K562 (cell line): Measurements from ENCODE around the gene GATA2. TPM values are rescaled to one million over a fixed set of nuclear protein-coding genes. Genes with fewer than 3 reads are reported as not detected.
A peak's percentile ranks its signal among the peaks of the same experiment; 100 is the strongest.

ENCODE experiments used
- CHD1 ChIP-seq: fragments of 200-600 bp; sonication (generic); IDR thresholded peaks from one replicate; pipeline ENCODE4 v1.6.1; 2012; ENCODE audit warnings: mild to moderate bottlenecking, moderate library complexity, low read length, inconsistent platforms
- FOXK2 ChIP-seq, 2 experiments: fragments of 450-650 bp; IDR thresholded peaks in 1 of 2; conservative IDR thresholded peaks in 1 of 2; 2 replicates each; pipeline ENCODE4 v1.6.1; 2016; ENCODE audit warnings: low read depth in 2 of 2, mild to moderate bottlenecking in 1 of 2
- FOXP1 ChIP-seq: sonication (generic); formaldehyde crosslinking; IDR thresholded peaks from 2 replicates; pipeline ENCODE4 v1.8.0; 2022; ENCODE audit warnings: mild to moderate bottlenecking, missing genetic modification reagents
- HCFC1 ChIP-seq: IDR thresholded peaks from 2 replicates; pipeline ENCODE4 v1.6.1; 2012; ENCODE audit warnings: low read depth, low read length, improper control_type of control experiment
- HOXB6 ChIP-seq: fragments of 250-450 bp; sonication (Bioruptor Pico); IDR thresholded peaks from 2 replicates; pipeline ENCODE4 v1.5.1; 2022; ENCODE audit warnings: mild to moderate bottlenecking, borderline replicate concordance
- KDM4B ChIP-seq, 2 experiments: fragments of 450-650 bp in 1 of 2; sonication (generic) in 1 of 2; IDR thresholded peaks; 2 replicates each; pipeline ENCODE4 v1.6.1; 2016 to 2017; ENCODE audit warnings: borderline replicate concordance in 2 of 2, antibody characterized with exemption in 1 of 2, low read depth in 1 of 2, mild to moderate bottlenecking in 1 of 2
- PCBP1 ChIP-seq: fragments of 200-400 bp; formaldehyde crosslinking; IDR thresholded peaks from 2 replicates; pipeline ENCODE4 v1.6.1; 2018; ENCODE audit warnings: mild to moderate bottlenecking, low read depth, low read length; ENCODE audit not compliant: poor library complexity, severe bottlenecking
- POLR2A ChIP-seq: fragments of 450-650 bp; conservative IDR thresholded peaks from 2 replicates; pipeline ENCODE4 v1.6.1; 2016
- RFX1 ChIP-seq: fragments of 450-650 bp; IDR thresholded peaks from 2 replicates; pipeline ENCODE4 v1.6.1; 2016; ENCODE audit warnings: mild to moderate bottlenecking, moderate library complexity
- SREBF2 ChIP-seq: sonication (generic); formaldehyde crosslinking; IDR thresholded peaks from 2 replicates; pipeline ENCODE4 v1.4.0; 2020; ENCODE audit warnings: mild to moderate bottlenecking, missing genetic modification reagents
- STAT5A ChIP-seq: IDR thresholded peaks from 2 replicates; pipeline ENCODE4 v1.6.1; 2012; ENCODE audit warnings: low read length, inconsistent platforms, borderline replicate concordance
- TEAD2 ChIP-seq: fragments of 450-650 bp; IDR thresholded peaks from 2 replicates; pipeline ENCODE4 v1.6.1; 2016; ENCODE audit warnings: missing genetic modification characterization, control low read depth, missing compliant biosample characterization
- VEZF1 ChIP-seq: fragments of 200-800 bp; sonication (Bioruptor generic); IDR thresholded peaks from 2 replicates; pipeline ENCODE4 v1.6.1; 2017; ENCODE audit warnings: missing genetic modification characterization, missing compliant biosample characterization
- XRCC3 ChIP-seq: fragments of 450-650 bp; IDR thresholded peaks from 2 replicates; pipeline ENCODE4 v1.6.1; 2017; ENCODE audit warnings: mild to moderate bottlenecking, moderate library complexity
- YBX1 ChIP-seq: fragments of 450-650 bp; IDR thresholded peaks from 2 replicates; pipeline ENCODE4 v1.7.1; 2016; ENCODE audit warnings: mild to moderate bottlenecking
- ZBED1 ChIP-seq: IDR thresholded peaks from 2 replicates; pipeline ENCODE4 v1.6.1; 2014
- ZBTB8A ChIP-seq: fragments of 450-650 bp; IDR thresholded peaks from 2 replicates; pipeline ENCODE4 v1.6.1; 2018; ENCODE audit warnings: mild to moderate bottlenecking, moderate library complexity; ENCODE audit not compliant: partially characterized antibody
- ZNF121 ChIP-seq: sonication (generic); formaldehyde crosslinking; conservative IDR thresholded peaks from 2 replicates; pipeline ENCODE4 v1.8.0; 2022; ENCODE audit warnings: missing genetic modification reagents
- ZNF146 ChIP-seq: IDR thresholded peaks from one replicate; pipeline ENCODE4 v1.6.1; 2018; ENCODE audit warnings: missing compliant biosample characterization; ENCODE audit not compliant: unreplicated experiment
- ZNF778 ChIP-seq: fragments of 450-650 bp; formaldehyde crosslinking; IDR thresholded peaks from 2 replicates; pipeline ENCODE4 v1.4.0; 2020; ENCODE audit warnings: mild to moderate bottlenecking, moderate library complexity
- polyA plus RNA-seq, 8 experiments: library from polyadenylated mRNA; depleted of rRNA in 4 of 8; stranded (reverse) in 5 of 8; unstranded in 3 of 8; fragments of >200 nt; fragmentation: Nextera tagmentation in 2 of 8; fragmentation: Illumina TruSeq in 1 of 8; extraction: Ambion mirVana in 2 of 8; extraction: Trizol in 1 of 8; gene quantifications; 2 replicates each; pipeline versions ENCODE4 v1.2.1 to v1.2.3, GENCODE V29; 2011 to 2014; ENCODE audit warnings: inconsistent platforms in 1 of 8, missing spikeins in 1 of 8
- total RNA-seq, 7 experiments: library from RNA; depleted of rRNA in 6 of 7; stranded (reverse); fragments of >200 nt in 6 of 7; fragmentation: Illumina TruSeq in 2 of 7; extraction: Trizol in 2 of 7; gene quantifications; 2 replicates each; pipeline versions ENCODE4 v1.2.1 to v1.2.3, GENCODE V29; 2011 to 2021; ENCODE audit warnings: low replicate concordance in 1 of 7
- TF ChIP-seq, protein P1 (sequence below): fragments of 250-450 bp; sonication (Bioruptor Pico); IDR thresholded peaks from 2 replicates; pipeline ENCODE4 v1.5.0; 2020; ENCODE audit warnings: mild to moderate bottlenecking
- TF ChIP-seq, protein P2 (sequence below), 2 experiments: fragments of 450-650 bp; conservative IDR thresholded peaks; 2 replicates each; pipeline ENCODE4 v1.6.1; 2017; ENCODE audit warnings: mild to moderate bottlenecking in 2 of 2, moderate library complexity in 2 of 2
- TF ChIP-seq, protein P3 (sequence below): IDR thresholded peaks from 2 replicates; pipeline ENCODE4 v1.6.1; 2011; ENCODE audit warnings: borderline replicate concordance, low read depth, mild to moderate bottlenecking, moderate library complexity, low read length; ENCODE audit not compliant: insufficient read depth, poor library complexity, severe bottlenecking

The GATA2 gene
- total and polyA plus RNA-seq, 9 of the 15 experiments (the other 6 are each of a cell fraction or from before 2014, with no cell fraction given) = 8.5 to 218 (median 50.8) TPM

- TF ChIP-seq, protein P1, sequence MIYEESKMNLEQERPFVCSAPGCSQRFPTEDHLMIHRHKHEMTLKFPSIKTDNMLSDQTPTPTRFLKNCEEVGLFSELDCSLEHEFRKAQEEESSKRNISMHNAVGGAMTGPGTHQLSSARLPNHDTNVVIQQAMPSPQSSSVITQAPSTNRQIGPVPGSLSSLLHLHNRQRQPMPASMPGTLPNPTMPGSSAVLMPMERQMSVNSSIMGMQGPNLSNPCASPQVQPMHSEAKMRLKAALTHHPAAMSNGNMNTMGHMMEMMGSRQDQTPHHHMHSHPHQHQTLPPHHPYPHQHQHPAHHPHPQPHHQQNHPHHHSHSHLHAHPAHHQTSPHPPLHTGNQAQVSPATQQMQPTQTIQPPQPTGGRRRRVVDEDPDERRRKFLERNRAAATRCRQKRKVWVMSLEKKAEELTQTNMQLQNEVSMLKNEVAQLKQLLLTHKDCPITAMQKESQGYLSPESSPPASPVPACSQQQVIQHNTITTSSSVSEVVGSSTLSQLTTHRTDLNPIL = no peak
- TF ChIP-seq HOXB6 (CRISPR knock-in tag) (no peak), ZBED1 (0 out of 2 replicates have a peak, but pooled peaks have one; percentile 1), XRCC3 (no peak), ZBTB8A (no peak), YBX1 (no peak), TEAD2 (tag) (no peak), SREBF2 (CRISPR knock-in tag) (no peak), POLR2A (peak; percentile 61), KDM4B (IDR thresholded peaks at IDR 0.05; ENCODE audit: borderline replicate concordance in 2 of 2, low read depth in 1 of 2) (no peak), ZNF121 (CRISPR knock-in tag) (no peak), PCBP1 (peak; percentile 31), STAT5A (no peak), CHD1 (no peak), ZNF146 (CRISPR knock-in tag) (no peak), VEZF1 (CRISPR knock-in tag) (peak; percentile 84), RFX1 (peak; percentile 92), ZNF778 (CRISPR knock-in tag) (no peak), HCFC1 (peak; percentile 39), FOXP1 (CRISPR knock-in tag) (no peak), FOXK2 (conservative IDR thresholded peaks at IDR 0.05 in 1 of 2, IDR thresholded peaks at IDR 0.05 in 1 of 2; ENCODE audit: low read depth in 2 of 2) (no peak)
- TF ChIP-seq, protein P2, sequence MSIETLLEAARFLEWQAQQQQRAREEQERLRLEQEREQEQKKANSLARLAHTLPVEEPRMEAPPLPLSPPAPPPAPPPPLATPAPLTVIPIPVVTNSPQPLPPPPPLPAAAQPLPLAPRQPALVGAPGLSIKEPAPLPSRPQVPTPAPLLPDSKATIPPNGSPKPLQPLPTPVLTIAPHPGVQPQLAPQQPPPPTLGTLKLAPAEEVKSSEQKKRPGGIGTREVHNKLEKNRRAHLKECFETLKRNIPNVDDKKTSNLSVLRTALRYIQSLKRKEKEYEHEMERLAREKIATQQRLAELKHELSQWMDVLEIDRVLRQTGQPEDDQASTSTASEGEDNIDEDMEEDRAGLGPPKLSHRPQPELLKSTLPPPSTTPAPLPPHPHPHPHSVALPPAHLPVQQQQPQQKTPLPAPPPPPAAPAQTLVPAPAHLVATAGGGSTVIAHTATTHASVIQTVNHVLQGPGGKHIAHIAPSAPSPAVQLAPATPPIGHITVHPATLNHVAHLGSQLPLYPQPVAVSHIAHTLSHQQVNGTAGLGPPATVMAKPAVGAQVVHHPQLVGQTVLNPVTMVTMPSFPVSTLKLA (conservative IDR thresholded peaks at IDR 0.05) = peak; percentile 30 to 61
- TF ChIP-seq, protein P3, sequence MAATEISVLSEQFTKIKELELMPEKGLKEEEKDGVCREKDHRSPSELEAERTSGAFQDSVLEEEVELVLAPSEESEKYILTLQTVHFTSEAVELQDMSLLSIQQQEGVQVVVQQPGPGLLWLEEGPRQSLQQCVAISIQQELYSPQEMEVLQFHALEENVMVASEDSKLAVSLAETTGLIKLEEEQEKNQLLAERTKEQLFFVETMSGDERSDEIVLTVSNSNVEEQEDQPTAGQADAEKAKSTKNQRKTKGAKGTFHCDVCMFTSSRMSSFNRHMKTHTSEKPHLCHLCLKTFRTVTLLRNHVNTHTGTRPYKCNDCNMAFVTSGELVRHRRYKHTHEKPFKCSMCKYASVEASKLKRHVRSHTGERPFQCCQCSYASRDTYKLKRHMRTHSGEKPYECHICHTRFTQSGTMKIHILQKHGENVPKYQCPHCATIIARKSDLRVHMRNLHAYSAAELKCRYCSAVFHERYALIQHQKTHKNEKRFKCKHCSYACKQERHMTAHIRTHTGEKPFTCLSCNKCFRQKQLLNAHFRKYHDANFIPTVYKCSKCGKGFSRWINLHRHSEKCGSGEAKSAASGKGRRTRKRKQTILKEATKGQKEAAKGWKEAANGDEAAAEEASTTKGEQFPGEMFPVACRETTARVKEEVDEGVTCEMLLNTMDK = peak; percentile 73
Observed at GRCh38 chr3:128497305-128498126, 4.5 kb upstream of the GATA2 start (continued).
